K562 (cell line): ENCODE data around the gene CLEC17A. TPM values are rescaled to one million over a fixed set of nuclear protein-coding genes. Genes with fewer than 3 reads are reported as not detected.

Experiments
- ARID3A ChIP-seq: IDR thresholded peaks from 2 replicates; pipeline ENCODE4 v1.6.1; 2012; ENCODE audit warnings: low read depth, low read length, improper control_type of control experiment, borderline replicate concordance
- BRF1 ChIP-seq: IDR thresholded peaks from 3 replicates; pipeline ENCODE4 v1.6.1; 2011; ENCODE audit warnings: borderline replicate concordance, mild to moderate bottlenecking; ENCODE audit not compliant: insufficient read length; ENCODE audit errors: extremely low read depth
- ETS1 ChIP-seq: conservative IDR thresholded peaks from 2 replicates; pipeline ENCODE4 v1.6.1; 2011; ENCODE audit warnings: low read depth, mild to moderate bottlenecking, low read length; ENCODE audit not compliant: control insufficient read depth
- FOXJ3 ChIP-seq: sonication (generic); formaldehyde crosslinking; IDR thresholded peaks from 2 replicates; pipeline ENCODE4 v1.4.0; 2020; ENCODE audit warnings: mild to moderate bottlenecking, missing genetic modification reagents
- GTF2A2 ChIP-seq: IDR thresholded peaks from 2 replicates; pipeline ENCODE4 v1.6.1; 2016; ENCODE audit warnings: mild to moderate bottlenecking, missing genetic modification characterization, missing compliant biosample characterization
- HMG20B ChIP-seq: fragments of 250-450 bp; sonication (Bioruptor Pico); IDR thresholded peaks from 2 replicates; pipeline ENCODE4 v1.5.0; 2021; ENCODE audit warnings: mild to moderate bottlenecking
- NEUROD1 ChIP-seq: fragments of 150-350 bp; IDR thresholded peaks from 2 replicates; pipeline ENCODE4 v1.6.1; 2014; ENCODE audit warnings: borderline replicate concordance, low read length, low read depth; ENCODE audit not compliant: partially characterized antibody
- NR4A1 ChIP-seq, 2 experiments: fragments of 250-450 bp in 1 of 2; fragments of 450-650 bp in 1 of 2; sonication (Bioruptor Pico) in 1 of 2; IDR thresholded peaks; 2 replicates each; pipeline versions ENCODE4 v1.4.0 to v1.6.1; 2016 to 2020; ENCODE audit warnings: mild to moderate bottlenecking in 2 of 2, missing compliant biosample characterization in 1 of 2, missing genetic modification characterization in 1 of 2, moderate library complexity in 1 of 2
- TCF3 ChIP-seq: sonication (generic); formaldehyde crosslinking; IDR thresholded peaks from 2 replicates; pipeline ENCODE4 v1.4.0; 2020; ENCODE audit warnings: mild to moderate bottlenecking, missing genetic modification reagents
- YY1 ChIP-seq, 3 experiments: IDR thresholded peaks; 2 replicates each; pipeline ENCODE4 v1.6.1; 2011; ENCODE audit warnings: low read length in 2 of 3, mild to moderate bottlenecking in 2 of 3, moderate library complexity in 2 of 3, borderline replicate concordance in 1 of 3, control low read depth in 1 of 3, low read depth in 1 of 3; ENCODE audit not compliant: insufficient read depth in 3 of 3, insufficient replicate concordance in 2 of 3, control insufficient read depth in 1 of 3, insufficient read length in 1 of 3; ENCODE audit errors: extremely low read depth in 1 of 3
- ZBTB1 ChIP-seq: sonication (generic); formaldehyde crosslinking; IDR thresholded peaks from 2 replicates; pipeline ENCODE4 v1.8.1; 2023; ENCODE audit warnings: missing genetic modification reagents, low read depth, mild to moderate bottlenecking, borderline replicate concordance
- ZNF518B ChIP-seq: fragments of 250-450 bp; sonication (Bioruptor Pico); IDR thresholded peaks from 2 replicates; pipeline ENCODE4 v1.5.0; 2021; ENCODE audit warnings: mild to moderate bottlenecking, moderate library complexity
- ZNF644 ChIP-seq: fragments of 200-800 bp; sonication (Bioruptor generic); IDR thresholded peaks from 2 replicates; pipeline ENCODE4 v1.6.1; 2016; ENCODE audit warnings: low read depth, missing genetic modification characterization, missing compliant biosample characterization
- polyA plus RNA-seq, 8 experiments: library from polyadenylated mRNA; depleted of rRNA in 4 of 8; stranded (reverse) in 5 of 8; unstranded in 3 of 8; fragments of >200 nt; fragmentation: Nextera tagmentation in 2 of 8; fragmentation: Illumina TruSeq in 1 of 8; extraction: Ambion mirVana in 2 of 8; extraction: Trizol in 1 of 8; gene quantifications; 2 replicates each; pipeline versions ENCODE4 v1.2.1 to v1.2.3, GENCODE V29; 2011 to 2014; ENCODE audit warnings: inconsistent platforms in 1 of 8, missing spikeins in 1 of 8
- total RNA-seq, 7 experiments: library from RNA; depleted of rRNA in 6 of 7; stranded (reverse); fragments of >200 nt in 6 of 7; fragmentation: Illumina TruSeq in 2 of 7; extraction: Trizol in 2 of 7; gene quantifications; 2 replicates each; pipeline versions ENCODE4 v1.2.1 to v1.2.3, GENCODE V29; 2011 to 2021; ENCODE audit warnings: low replicate concordance in 1 of 7
- TF ChIP-seq, protein P1 (sequence below): fragments of 450-650 bp; conservative IDR thresholded peaks from 2 replicates; pipeline ENCODE4 v1.6.1; 2016; ENCODE audit warnings: missing genetic modification characterization, low read depth, mild to moderate bottlenecking, control low read depth, missing compliant biosample characterization
- TF ChIP-seq, protein P2 (sequence below): sonication (generic); formaldehyde crosslinking; IDR thresholded peaks from 2 replicates; pipeline ENCODE4 v1.8.0; 2022; ENCODE audit warnings: missing genetic modification reagents, mild to moderate bottlenecking, borderline replicate concordance

The CLEC17A gene
- total and polyA plus RNA-seq, 9 of the 15 experiments (the other 6 are each of a cell fraction or from before 2014, with no cell fraction given), result 0.03 TPM; not detected in 8

GRCh38 chr19:14571695-14572490 is 11.0 kb upstream of the CLEC17A start, which contains the start of gene NDUFB7 (continued):
- TF ChIP-seq ZNF644 (0 out of 2 replicates have a peak, but pooled peaks have one; percentile 16), FOXJ3 (CRISPR knock-in tag) (no peak), ZBTB1 (CRISPR knock-in tag) (peak; percentile 41; the same call in 1 of the 2 replicates), ETS1 (peak; percentile 93; the same call in 1 of the 2 replicates), ARID3A (no peak), GTF2A2 (no peak), BRF1 (no peak), TCF3 (CRISPR knock-in tag) (no peak), NR4A1 (CRISPR knock-in tag; IDR thresholded peaks at IDR 0.05) (no peak; the same call in 1 of the 2 replicates), NR4A1 (tag; IDR thresholded peaks at IDR 0.05) (no peak), YY1 (IDR thresholded peaks at IDR 0.05; ENCODE audit: borderline replicate concordance in 1 of 3, control insufficient read depth in 1 of 3, extremely low read depth in 1 of 3, insufficient read depth in 3 of 3, insufficient read length in 1 of 3, insufficient replicate concordance in 2 of 3, low read depth in 1 of 3, low read length in 2 of 3) (peak in 1 of 3 experiments; percentile 63), HMG20B (CRISPR knock-in tag) (no peak), NEUROD1 (peak; percentile 36), ZNF518B (CRISPR knock-in tag) (no peak)
- TF ChIP-seq, protein P1, sequence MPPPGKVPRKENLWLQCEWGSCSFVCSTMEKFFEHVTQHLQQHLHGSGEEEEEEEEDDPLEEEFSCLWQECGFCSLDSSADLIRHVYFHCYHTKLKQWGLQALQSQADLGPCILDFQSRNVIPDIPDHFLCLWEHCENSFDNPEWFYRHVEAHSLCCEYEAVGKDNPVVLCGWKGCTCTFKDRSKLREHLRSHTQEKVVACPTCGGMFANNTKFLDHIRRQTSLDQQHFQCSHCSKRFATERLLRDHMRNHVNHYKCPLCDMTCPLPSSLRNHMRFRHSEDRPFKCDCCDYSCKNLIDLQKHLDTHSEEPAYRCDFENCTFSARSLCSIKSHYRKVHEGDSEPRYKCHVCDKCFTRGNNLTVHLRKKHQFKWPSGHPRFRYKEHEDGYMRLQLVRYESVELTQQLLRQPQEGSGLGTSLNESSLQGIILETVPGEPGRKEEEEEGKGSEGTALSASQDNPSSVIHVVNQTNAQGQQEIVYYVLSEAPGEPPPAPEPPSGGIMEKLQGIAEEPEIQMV (tag), result peak; percentile 100
- TF ChIP-seq, protein P2, sequence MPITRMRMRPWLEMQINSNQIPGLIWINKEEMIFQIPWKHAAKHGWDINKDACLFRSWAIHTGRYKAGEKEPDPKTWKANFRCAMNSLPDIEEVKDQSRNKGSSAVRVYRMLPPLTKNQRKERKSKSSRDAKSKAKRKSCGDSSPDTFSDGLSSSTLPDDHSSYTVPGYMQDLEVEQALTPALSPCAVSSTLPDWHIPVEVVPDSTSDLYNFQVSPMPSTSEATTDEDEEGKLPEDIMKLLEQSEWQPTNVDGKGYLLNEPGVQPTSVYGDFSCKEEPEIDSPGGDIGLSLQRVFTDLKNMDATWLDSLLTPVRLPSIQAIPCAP (CRISPR knock-in tag), result peak; percentile 54; the same call in 1 of the 2 replicates
